SK-N-SH treated with all-trans-retinoic acid at 6 μM for 48 hours (cell line): ENCODE results near the gene HSPB8.

ENCODE experiments used
- ARNTL ChIP-seq: fragments of 450-650 bp; formaldehyde crosslinking; IDR thresholded peaks from 2 replicates; pipeline ENCODE4 v1.5.0; 2020; ENCODE audit warnings: low read depth, mild to moderate bottlenecking, moderate library complexity, borderline replicate concordance
- CREB5 ChIP-seq: fragments of 250-450 bp; sonication (Bioruptor Pico); IDR thresholded peaks from 2 replicates; pipeline ENCODE4 v1.5.1; 2020; ENCODE audit warnings: low read depth, mild to moderate bottlenecking, moderate library complexity
- CSRNP3 ChIP-seq: fragments of 250-450 bp; sonication (Bioruptor Pico); IDR thresholded peaks from 2 replicates; pipeline ENCODE4 v1.5.1; 2021; ENCODE audit warnings: mild to moderate bottlenecking, moderate library complexity
- PATZ1 ChIP-seq: fragments of 250-450 bp; sonication (Bioruptor Pico); IDR thresholded peaks from 2 replicates; pipeline ENCODE4 v1.8.0; 2020; ENCODE audit warnings: mild to moderate bottlenecking, moderate library complexity, borderline replicate concordance
- RARB ChIP-seq: fragments of 250-450 bp; sonication (Bioruptor Pico); IDR thresholded peaks from 2 replicates; pipeline ENCODE4 v1.8.0; 2021; ENCODE audit warnings: mild to moderate bottlenecking, moderate library complexity
- TOX ChIP-seq: fragments of 250-450 bp; sonication (Bioruptor Pico); IDR thresholded peaks from 2 replicates; pipeline ENCODE4 v1.8.0; 2021; ENCODE audit warnings: mild to moderate bottlenecking, moderate library complexity, borderline replicate concordance
- ZNF70 ChIP-seq: fragments of 450-650 bp; formaldehyde crosslinking; IDR thresholded peaks from 2 replicates; pipeline ENCODE4 v1.5.0; 2020; ENCODE audit warnings: mild to moderate bottlenecking, moderate library complexity

GRCh38 chr12:119149270-119149669 lies 29.5 kb upstream of the HSPB8 start:
- TF ChIP-seq CREB5 (CRISPR knock-in tag) = no peak
- TF ChIP-seq PATZ1 = no peak
- TF ChIP-seq ARNTL (CRISPR knock-in tag) = no peak
- TF ChIP-seq CSRNP3 (CRISPR knock-in tag) = no peak
- no peak for TF ChIP-seq ZNF70 (CRISPR knock-in tag)
- no peak for TF ChIP-seq RARB (CRISPR knock-in tag)
- no peak for TF ChIP-seq TOX (CRISPR knock-in tag)
